GF-D8 (cell line): ENCODE data around the gene CHD5.
"Not testable (repeated sequence)": the region's sequence is repeated elsewhere in the genome, so short reads cannot be mapped to it uniquely, and the experiment has no call there.

Experiments
- DNase-seq: peaks from one replicate; lab custom pipeline; 2025; lab: John Stamatoyannopoulos, UW

The CHD5 gene

GRCh38 chr1:6083801-6084446, 96.2 kb downstream of the CHD5 start:
- no peak for DNase-seq

GRCh38 chr1:6083385-6083784, 96.7 kb downstream of the CHD5 start:
- no peak for DNase-seq

- no peak for DNase-seq
These were observed 97.6 kb downstream of the CHD5 start for GRCh38 chr1:6082430-6082971.

GRCh38 chr1:6081901-6082300, 98.2 kb downstream of the CHD5 start:
- DNase-seq = no peak

GRCh38 chr1:6080469-6080868, 99.7 kb downstream of the CHD5 start:
- DNase-seq = no peak

- no peak for DNase-seq
These were observed 102.2 kb downstream of the CHD5 start for GRCh38 chr1:6077919-6078318.

GRCh38 chr1:6077506-6077905, 102.6 kb downstream of the CHD5 start:
- no peak for DNase-seq

- DNase-seq = not testable (repeated sequence)
These were observed 103.1 kb downstream of the CHD5 start for GRCh38 chr1:6077061-6077460.

- no peak for DNase-seq
These were observed 104.4 kb downstream of the CHD5 start for GRCh38 chr1:6075748-6076147.

GRCh38 chr1:6074192-6074901, 105.8 kb downstream of the CHD5 start:
- no peak for DNase-seq

- DNase-seq = no peak
These were observed 106.6 kb downstream of the CHD5 start for GRCh38 chr1:6073480-6074053.

GRCh38 chr1:6072774-6073479, 107.2 kb downstream of the CHD5 start:
- DNase-seq = no peak

- no peak for DNase-seq
These were observed 108.9 kb downstream of the CHD5 start for GRCh38 chr1:6071219-6071618.

GRCh38 chr1:6070450-6070974, 109.6 kb downstream of the CHD5 start:
- DNase-seq = no peak

GRCh38 chr1:6069573-6069972, 110.5 kb downstream of the CHD5 start:
- DNase-seq = no peak

- no peak for DNase-seq
These were observed 111.2 kb downstream of the CHD5 start for GRCh38 chr1:6068932-6069331.

- no peak for DNase-seq
These were observed 112.0 kb downstream of the CHD5 start for GRCh38 chr1:6068073-6068472.

- DNase-seq = no peak
These were observed 113.4 kb downstream of the CHD5 start for GRCh38 chr1:6066680-6067079.

GRCh38 chr1:6065093-6065858, 114.8 kb downstream of the CHD5 start:
- no peak for DNase-seq

GRCh38 chr1:6063532-6064053, 116.5 kb downstream of the CHD5 start:
- not testable (repeated sequence) for DNase-seq

GRCh38 chr1:6062670-6063069, 117.5 kb downstream of the CHD5 start:
- DNase-seq = no peak
